Transverse colon (tissue), 4 donors: Measurements from ENCODE around the gene PARS2. TPM values are rescaled to one million over a fixed set of nuclear protein-coding genes. Genes with fewer than 3 reads are reported as not detected.

Experiments
- DNase-seq: peaks from one replicate; pipeline ENCODE4 v3.0.0-alpha.2; 2019
- H3K27ac ChIP-seq, 4 donors: fragments of 200-600 bp; sonication (generic); 2 replicates each; pipeline ENCODE4 v1.5.1; 2016 to 2018; ENCODE audit warnings: inconsistent platforms in 4 of 4
- H3K27me3 ChIP-seq: fragments of 200-600 bp; sonication (generic); 2 replicates; pipeline ENCODE4 v1.5.1; 2017; ENCODE audit warnings: inconsistent platforms
- H3K36me3 ChIP-seq, 4 donors: fragments of 200-600 bp; sonication (generic); 2 replicates each; pipeline ENCODE4 v1.5.1; 2017 to 2019; ENCODE audit warnings: inconsistent platforms in 4 of 4
- H3K4me1 ChIP-seq, 4 donors: fragments of 200-600 bp; sonication (generic); 2 replicates each; pipeline ENCODE4 v1.5.1; 2017 to 2020; ENCODE audit warnings: inconsistent platforms in 4 of 4
- H3K4me3 ChIP-seq, 4 donors: fragments of 200-600 bp; sonication (generic); 1 replicate in 1 of 4; 2 replicates in 3 of 4; pipeline versions ENCODE4 v1.5.1 to v1.6.1; 2017 to 2019; ENCODE audit warnings: inconsistent platforms in 4 of 4
- H3K9me3 ChIP-seq, 2 donors: fragments of 200-600 bp; sonication (generic); 2 replicates each; pipeline ENCODE4 v1.5.1; 2017 to 2019; ENCODE audit warnings: inconsistent platforms in 2 of 2
- CTCF ChIP-seq, 5 experiments: fragments of 200-600 bp in 3 of 5; fragments of 450-650 bp in 2 of 5; sonication (generic) in 3 of 5; IDR thresholded peaks; 1 replicate in 2 of 5; 2 replicates in 3 of 5; pipeline ENCODE4 v1.5.1; 2016 to 2017; ENCODE audit warnings: antibody characterized with exemption in 5 of 5, inconsistent platforms in 3 of 5, mild to moderate bottlenecking in 2 of 5, moderate library complexity in 1 of 5
- EP300 ChIP-seq: sonication (generic); formaldehyde crosslinking; IDR thresholded peaks from one replicate; pipeline ENCODE4 v1.6.1; 2017; ENCODE audit warnings: antibody characterized with exemption, low read depth
- POLR2A ChIP-seq: fragments of 450-650 bp; IDR thresholded peaks from one replicate; pipeline ENCODE4 v1.6.1; 2016; ENCODE audit warnings: antibody characterized with exemption, mild to moderate bottlenecking, moderate library complexity
- POLR2AphosphoS5 ChIP-seq, 3 donors: sonication (generic); formaldehyde crosslinking; IDR thresholded peaks; one replicate each; pipeline ENCODE4 v1.6.1; 2016; ENCODE audit warnings: antibody characterized with exemption in 3 of 3
- WGBS, 2 donors: methylation state at CpG; one replicate each; pipeline ENCODE4 v1.1.5; 2018; ENCODE audit warnings: low coverage in 1 of 2; 5-methylcytosine and 5-hydroxymethylcytosine counted together
- in situ Hi-C, 4 donors: fragments of 200-750 bp; cut with MboI; loops; one replicate each; pipeline versions ENCODE4 v1.15.0 to v1.15.1; 2017; ENCODE audit warnings: low sequenced_read_pairs in 3 of 4, low pct_ligation_motif_present in 1 of 4, low pct_unique_long_range_greater_than_20kb in 1 of 4
- intact Hi-C: fragments of 100-400 bp; cut with DNase I; formaldehyde crosslinking; loops from one replicate; pipeline ENCODE4 v1.15.1; 2023; ENCODE audit warnings: low total_unique reads
- total RNA-seq, 4 donors: library from RNA; depleted of rRNA; stranded (reverse); fragments of >200 nt; gene quantifications; one replicate each; pipeline ENCODE4 v1.1.0, GENCODE V29; 2016

Gene PARS2
- total RNA-seq, 4 donors from 2014 or later, result 8.9 to 13.5 (median 9.1) TPM; not detected in 1

DNA sequence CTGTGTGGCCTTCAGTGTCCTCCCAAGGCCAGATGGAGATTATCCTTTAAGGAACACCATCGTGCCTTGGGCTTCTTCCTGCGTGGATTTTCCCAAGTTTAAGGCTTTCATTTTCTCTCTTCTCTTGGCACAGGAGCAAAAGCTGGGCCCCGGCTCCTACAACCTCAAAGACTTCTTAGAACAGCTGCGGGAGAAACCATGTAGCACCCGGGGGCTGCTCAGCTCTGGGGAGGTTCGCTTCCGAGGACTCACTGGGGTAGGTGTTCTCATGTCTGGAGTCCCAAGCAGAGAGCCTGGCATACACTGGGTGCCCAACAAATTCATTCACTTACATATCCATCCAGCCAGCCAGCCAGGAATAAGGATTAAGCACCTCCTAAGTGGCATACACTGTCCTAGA is 43.4 kb upstream of the PARS2 start:
- no peaks in the 10 kb centered on the region for H3K9me3 ChIP-seq
- peaks cover 0 to 21% (median 5%) of the 10 kb centered on the region in 4 donors for H3K4me1 ChIP-seq
- intact Hi-C loops, result no loop called here
- in situ Hi-C loops, result loop anchor here in 2 of 4 donors (10.0 to 25.0 kb wide), 2 partner anchors 133 to 745 kb away; partner anchors contain the start of genes TCEANC2 (in 1 of the 2) and TMEM59 (in 1 of the 2)
- H3K4me3 ChIP-seq, result no peak overlapping the region
- H3K27ac ChIP-seq, result no peak overlapping the region
- no peaks in the 10 kb centered on the region for H3K27me3 ChIP-seq
- TF ChIP-seq CTCF (IDR thresholded peaks at IDR 0.05) (no peak), POLR2AphosphoS5 (IDR thresholded peaks at IDR 0.05) (no peak), EP300 (no peak), POLR2A (no peak)
- peak; percentile 3 for DNase-seq
- H3K36me3 ChIP-seq, result no peaks in the 10 kb centered on the region
- WGBS, 2 donors, result 85 to 94% methylated on average over 5 to 7 of the region's 7 CpGs

- in situ Hi-C loops, result loop anchor here in 2 of 4 donors (10.0 to 25.0 kb wide), 2 partner anchors 132 to 745 kb away; partner anchors contain the start of genes TCEANC2 (in 1 of the 2) and TMEM59 (in 1 of the 2)
- TF ChIP-seq POLR2A, result no peak
- no peak overlapping the region for H3K27ac ChIP-seq
- intact Hi-C loops, result no loop called here
- H3K36me3 ChIP-seq, result no peaks in the 10 kb centered on the region
- no peak overlapping the region for H3K4me3 ChIP-seq
- WGBS, 2 donors, result 77% methylated on average over 11 of the region's 11 CpGs; no CpG with 5 or more reads in 1 of the 2 donors
- H3K9me3 ChIP-seq, result no peaks in the 10 kb centered on the region
- DNase-seq, result peak; percentile 64
- peaks cover 0 to 21% (median 6%) of the 10 kb centered on the region in 4 donors for H3K4me1 ChIP-seq
- H3K27me3 ChIP-seq, result no peaks in the 10 kb centered on the region
These were observed 42.7 kb upstream of the PARS2 start for GRCh38 chr1:54806931-54807611.

DNA sequence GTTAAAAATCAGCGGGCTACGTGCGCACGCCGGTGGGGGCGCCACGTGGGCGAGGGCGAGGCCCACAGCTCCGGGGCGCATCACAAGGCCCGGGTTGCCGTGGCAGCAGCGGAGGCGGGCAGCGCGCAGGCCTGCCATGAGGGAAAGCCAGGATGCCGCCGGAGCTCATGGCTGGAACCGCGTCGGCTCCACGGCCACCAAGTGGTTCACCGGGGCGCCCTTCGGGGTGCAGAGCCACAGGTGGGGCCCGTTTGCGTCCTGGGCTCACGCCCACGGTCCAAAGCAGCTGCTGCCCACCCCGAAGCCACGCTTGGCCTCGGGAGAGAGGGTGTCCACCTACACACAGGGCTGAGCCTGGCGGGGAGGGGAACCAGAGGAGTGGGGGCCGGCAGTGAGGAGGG is 41.7 kb upstream of the PARS2 start:
- in situ Hi-C loops (loop anchor here in 2 of 4 donors (10.0 to 25.0 kb wide), 2 partner anchors 131 to 744 kb away; partner anchors contain the start of genes TCEANC2 (in 1 of the 2) and TMEM59 (in 1 of the 2)), intact Hi-C loops (no loop called here)
- Histone ChIP-seq H3K27me3 (no peaks in the 10 kb centered on the region), H3K9me3 (no peaks in the 10 kb centered on the region), H3K36me3 (no peaks in the 10 kb centered on the region), H3K4me1 (peaks cover 0 to 32% (median 16%) of the 10 kb centered on the region in 4 donors), H3K27ac (no peak overlapping the region), H3K4me3 (no peak overlapping the region)
- no peak for DNase-seq
- TF ChIP-seq CTCF (IDR thresholded peaks at IDR 0.05) (no peak), POLR2A (no peak), EP300 (no peak), POLR2AphosphoS5 (IDR thresholded peaks at IDR 0.05) (no peak)
- 87% methylated on average over 34 of the region's 35 CpGs; no CpG with 5 or more reads in 1 of the 2 donors for WGBS, 2 donors

GRCh38 chr1:54805466-54805865 is 41.1 kb upstream of the PARS2 start:
- intact Hi-C loops, result no loop called here
- no peak for TF ChIP-seq EP300
- TF ChIP-seq POLR2A, result no peak
- TF ChIP-seq CTCF (IDR thresholded peaks at IDR 0.05), result no peak
- TF ChIP-seq POLR2AphosphoS5 (IDR thresholded peaks at IDR 0.05), result no peak

More at GRCh38 chr1:54805466-54805865, 41.1 kb upstream of the PARS2 start:
- in situ Hi-C loops, result loop anchor here in 2 of 4 donors (10.0 to 25.0 kb wide), 2 partner anchors 131 to 743 kb away; partner anchors contain the start of genes TCEANC2 (in 1 of the 2) and TMEM59 (in 1 of the 2)
- Histone ChIP-seq H3K9me3 (no peaks in the 10 kb centered on the region), H3K4me1 (peaks cover 0 to 35% (median 21%) of the 10 kb centered on the region in 4 donors), H3K27ac (peak overlapping the region in 3 of 4 donors; percentile 46 to 65 (median 64)), H3K36me3 (no peaks in the 10 kb centered on the region), H3K4me3 (no peak overlapping the region), H3K27me3 (no peaks in the 10 kb centered on the region)
- peak; percentile 6 for DNase-seq
- WGBS, 2 donors, result 92 to 100% methylated on average over 2 to 3 of the region's 3 CpGs
